GM21737 (cell line): Measurements from ENCODE around the gene USP17L30.
"Not testable (repeated sequence)": the region's sequence is repeated elsewhere in the genome, so short reads cannot be mapped to it uniquely, and the experiment has no call there.

Source experiments
- ATAC-seq: cut with Tn5 transposase; IDR thresholded peaks from one replicate; pipeline ENCODE4 v1.9.1; 2021; ENCODE audit warnings: mild to moderate bottlenecking, moderate library complexity; ENCODE audit not compliant: unreplicated experiment

Gene USP17L30

GRCh38 chr4:9362829-9363228 lies at the start of gene USP17L30:
TSS of gene USP17L30 (plus strand) at chr4:9363129. CDS start at chr4:9363129, 0 bp downstream.
- ATAC-seq, result not testable (repeated sequence)

- not testable (repeated sequence) for ATAC-seq
Observed at GRCh38 chr4:9324191-9324590, 38.7 kb upstream of the USP17L30 start.

- not testable (repeated sequence) for ATAC-seq
Observed at GRCh38 chr4:9324865-9325264, 38.1 kb upstream of the USP17L30 start, which contains the start of gene USP17L24. TSS of gene USP17L24 (plus strand) at chr4:9325165. CDS start at chr4:9325165, 0 bp downstream.

- not testable (repeated sequence) for ATAC-seq
Observed at GRCh38 chr4:9329611-9330010, 33.3 kb upstream of the USP17L30 start, which contains the start of gene USP17L25. TSS of gene USP17L25 (plus strand) at chr4:9329911. CDS start at chr4:9329911, 0 bp downstream.

GRCh38 chr4:9334358-9334757 lies 28.6 kb upstream of the USP17L30 start, which contains the start of gene USP17L26:
TSS of gene USP17L26 (plus strand) at chr4:9334658. CDS start at chr4:9334658, 0 bp downstream.
- ATAC-seq, result not testable (repeated sequence)

GRCh38 chr4:9339103-9339502 lies 23.8 kb upstream of the USP17L30 start, which contains the start of gene USP17L5:
TSS of gene USP17L5 (plus strand) at chr4:9339403. CDS start at chr4:9339403, 0 bp downstream.
- not testable (repeated sequence) for ATAC-seq

- not testable (repeated sequence) for ATAC-seq
Observed at GRCh38 chr4:9343848-9344247, 19.1 kb upstream of the USP17L30 start, which contains the start of gene USP17L27. TSS of gene USP17L27 (plus strand) at chr4:9344148. CDS start at chr4:9344148, 0 bp downstream.

GRCh38 chr4:9348593-9348992 lies 14.3 kb upstream of the USP17L30 start, which contains the start of gene USP17L28:
TSS of gene USP17L28 (plus strand) at chr4:9348893. CDS start at chr4:9348893, 0 bp downstream.
- ATAC-seq, result not testable (repeated sequence)

GRCh38 chr4:9350866-9351265 lies 12.1 kb upstream of the USP17L30 start:
- ATAC-seq, result not testable (repeated sequence)

- ATAC-seq, result not testable (repeated sequence)
Observed at GRCh38 chr4:9353338-9353737, 9.6 kb upstream of the USP17L30 start, which contains the start of gene USP17L29. TSS of gene USP17L29 (plus strand) at chr4:9353638. CDS start at chr4:9353638, 0 bp downstream.

- ATAC-seq, result not testable (repeated sequence)
Observed at GRCh38 chr4:9379881-9380280, 17.0 kb downstream of the USP17L30 start.

GRCh38 chr4:9381012-9381534 lies 18.1 kb downstream of the USP17L30 start:
- not testable (repeated sequence) for ATAC-seq

GRCh38 chr4:9384126-9384525 lies 21.2 kb downstream of the USP17L30 start:
- no peak for ATAC-seq

- ATAC-seq, result not testable (repeated sequence)
Observed at GRCh38 chr4:9389001-9389400, 26.1 kb downstream of the USP17L30 start.

GRCh38 chr4:9405774-9406173 lies 42.8 kb downstream of the USP17L30 start:
- not testable (repeated sequence) for ATAC-seq

- ATAC-seq, result not testable (repeated sequence)
Observed at GRCh38 chr4:9406491-9406890, 43.6 kb downstream of the USP17L30 start.

GRCh38 chr4:9409793-9410192 lies 46.9 kb downstream of the USP17L30 start:
- no peak for ATAC-seq
